Measurements from ENCODE around the gene RASA3. TPM values are rescaled to one million over a fixed set of nuclear protein-coding genes. Genes with fewer than 3 reads are reported as not detected.

Gene RASA3
- total and polyA plus RNA-seq, 7 donors: 4.2 to 22.4 (median 16.9) TPM

GRCh38 chr13:114038211-114038613 lies 94.2 kb downstream of the RASA3 start:
- Histone ChIP-seq H3K27me3 (no peaks in the 10 kb centered on the region), H3K36me3 (peaks cover 0 to 9% (median 0%) of the 10 kb centered on the region in 4 donors), H3K27ac (no peak overlapping the region), H3K9me3 (no peaks in the 10 kb centered on the region), H3K4me3 (no peak overlapping the region), H3K4me1 (peaks cover 0 to 26% (median 18%) of the 10 kb centered on the region in 4 donors)
- WGBS, 2 donors: 83 to 92% methylated on average over 19 of the region's 19 CpGs
- no peak for DNase-seq
- intact Hi-C loops (cut with DNase I): no loop called here
- TF ChIP-seq POLR2AphosphoS5 (IDR thresholded peaks at IDR 0.05) (no peak), CTCF (IDR thresholded peaks at IDR 0.05) (no peak)

DNA sequence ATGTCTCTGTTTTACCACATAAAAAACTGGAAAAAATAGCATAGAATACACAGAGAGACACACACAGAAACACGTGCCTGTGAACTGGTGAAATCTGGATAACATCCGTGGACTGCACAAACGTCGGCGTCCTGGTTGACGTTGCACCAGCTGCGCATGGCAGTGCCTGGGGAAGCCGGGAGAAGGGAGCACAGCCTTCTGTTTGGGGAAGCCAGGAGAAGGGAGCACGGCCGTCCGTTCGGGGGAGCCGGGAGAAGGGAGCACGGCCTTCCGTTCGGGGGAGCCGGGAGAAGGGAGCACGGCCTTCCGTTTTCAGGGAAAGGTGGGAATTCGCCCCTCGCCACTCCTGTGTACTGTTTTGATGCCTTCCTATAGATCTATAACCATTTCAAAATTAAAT lies 94.7 kb downstream of the RASA3 start:
- Histone ChIP-seq H3K4me1 (peaks cover 0 to 26% (median 18%) of the 10 kb centered on the region in 4 donors), H3K27me3 (no peaks in the 10 kb centered on the region), H3K36me3 (peaks cover 0 to 9% (median 0%) of the 10 kb centered on the region in 4 donors), H3K4me3 (no peak overlapping the region), H3K9me3 (no peaks in the 10 kb centered on the region), H3K27ac (no peak overlapping the region)
- no peak for DNase-seq
- WGBS, 2 donors: 90 to 95% methylated on average over 21 of the region's 21 CpGs
- TF ChIP-seq CTCF (IDR thresholded peaks at IDR 0.05): no peak
- no peak for TF ChIP-seq POLR2A (IDR thresholded peaks at IDR 0.05)
- intact Hi-C loops (cut with DNase I): no loop called here

- WGBS, 2 donors: 81 to 86% methylated on average over 40 of the region's 40 CpGs
- H3K27me3 ChIP-seq: no peaks in the 10 kb centered on the region
- peak overlapping the region in 1 of 4 donors; percentile 2 for H3K4me3 ChIP-seq
- no peak for DNase-seq
- intact Hi-C loops (cut with DNase I): no loop called here
- peaks cover 0 to 9% (median 0%) of the 10 kb centered on the region in 4 donors for H3K36me3 ChIP-seq
- peaks cover 0 to 43% (median 30%) of the 10 kb centered on the region in 4 donors for H3K4me1 ChIP-seq
- no peaks in the 10 kb centered on the region for H3K9me3 ChIP-seq
- TF ChIP-seq POLR2AphosphoS5 (IDR thresholded peaks at IDR 0.05) (peak in 3 of 4 donors; percentile 9 to 32 (median 21)), EP300 (IDR thresholded peaks at IDR 0.05) (no peak)
- H3K27ac ChIP-seq: peak overlapping the region; percentile 57 to 74 (median 62)
Observed at GRCh38 chr13:114035583-114036531, 96.6 kb downstream of the RASA3 start.

DNA sequence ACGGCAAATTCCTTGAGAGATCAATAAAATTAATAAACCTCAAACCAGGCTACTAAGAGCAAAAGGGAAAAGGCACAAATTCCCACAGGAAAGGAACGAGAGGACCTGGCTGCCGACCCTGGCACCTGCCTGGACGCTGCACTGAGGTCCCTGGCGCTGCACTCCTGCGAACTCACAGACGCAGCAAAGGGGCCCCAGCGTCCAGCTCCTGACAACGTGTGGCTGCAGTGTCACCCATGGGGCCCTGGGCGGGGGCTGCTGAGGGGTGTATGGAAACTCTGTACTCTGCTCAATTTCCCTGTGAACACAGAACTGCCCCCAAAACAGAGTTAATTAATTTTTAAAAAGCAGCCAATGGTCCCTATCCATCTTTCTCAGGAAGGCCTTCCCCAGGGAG lies 97.2 kb downstream of the RASA3 start:
- H3K27me3 ChIP-seq: no peaks in the 10 kb centered on the region
- no peak for DNase-seq
- TF ChIP-seq POLR2AphosphoS5 (IDR thresholded peaks at IDR 0.05) (no peak), EP300 (IDR thresholded peaks at IDR 0.05) (no peak), POLR2A (IDR thresholded peaks at IDR 0.05) (no peak), CTCF (IDR thresholded peaks at IDR 0.05) (no peak)
- peak overlapping the region in 1 of 4 donors; percentile 2 for H3K4me3 ChIP-seq
- peak overlapping the region; percentile 57 to 74 (median 62) for H3K27ac ChIP-seq
- H3K9me3 ChIP-seq: no peaks in the 10 kb centered on the region
- H3K36me3 ChIP-seq: peaks cover 0 to 6% (median 0%) of the 10 kb centered on the region in 4 donors
- intact Hi-C loops (cut with DNase I): no loop called here
- 87 to 90% methylated on average over 10 of the region's 10 CpGs for WGBS, 2 donors
- H3K4me1 ChIP-seq: peaks cover 0 to 43% (median 30%) of the 10 kb centered on the region in 4 donors

DNA sequence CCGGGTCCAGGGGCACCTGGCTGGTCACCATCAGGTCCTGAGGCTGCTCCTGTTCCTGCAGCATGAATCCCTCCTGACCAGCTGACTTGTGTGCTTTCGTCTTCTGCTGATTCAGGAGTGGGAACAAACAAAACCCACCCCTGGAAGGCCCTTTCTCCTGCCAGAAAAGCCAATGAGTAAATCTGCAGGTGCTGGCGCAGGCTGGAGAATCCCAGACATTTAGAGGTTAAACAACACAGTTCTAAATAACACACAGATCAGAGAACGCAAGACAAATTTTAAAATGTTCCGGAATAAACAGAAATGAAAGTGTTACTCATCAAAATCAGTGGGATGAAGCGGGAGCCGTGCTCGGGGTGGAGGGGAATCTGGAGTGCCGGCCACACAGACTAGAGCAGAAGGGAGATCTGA lies 97.9 kb downstream of the RASA3 start:
- Histone ChIP-seq H3K27me3 (no peaks in the 10 kb centered on the region), H3K4me3 (peak overlapping the region in 2 of 4 donors; percentile 27 to 29), H3K36me3 (peaks cover 0 to 6% (median 0%) of the 10 kb centered on the region in 4 donors), H3K27ac (peak overlapping the region; percentile 57 to 74 (median 62)), H3K9me3 (no peaks in the 10 kb centered on the region), H3K4me1 (peaks cover 0 to 43% (median 30%) of the 10 kb centered on the region in 4 donors)
- no peak for DNase-seq
- WGBS, 2 donors: 77 to 82% methylated on average over 9 of the region's 9 CpGs
- TF ChIP-seq POLR2AphosphoS5 (IDR thresholded peaks at IDR 0.05) (no peak), POLR2A (IDR thresholded peaks at IDR 0.05) (no peak), CTCF (IDR thresholded peaks at IDR 0.05) (no peak), EP300 (IDR thresholded peaks at IDR 0.05) (no peak)
- intact Hi-C loops (cut with DNase I): loop anchor here (5.0 kb wide), 1 partner anchor 98 kb away; the partner anchor contains the start of gene RASA3

Measured in sigmoid colon (tissue), 7 donors.